CD4-positive, alpha-beta T cell treated with Interleukin-10 for 1 hour (primary cell): Measurements from ENCODE around the gene MFSD1.

Experiments
- DNase-seq: peaks from one replicate; pipeline ENCODE4 v3.0.0-alpha.2; 2020

The MFSD1 gene, protein sequence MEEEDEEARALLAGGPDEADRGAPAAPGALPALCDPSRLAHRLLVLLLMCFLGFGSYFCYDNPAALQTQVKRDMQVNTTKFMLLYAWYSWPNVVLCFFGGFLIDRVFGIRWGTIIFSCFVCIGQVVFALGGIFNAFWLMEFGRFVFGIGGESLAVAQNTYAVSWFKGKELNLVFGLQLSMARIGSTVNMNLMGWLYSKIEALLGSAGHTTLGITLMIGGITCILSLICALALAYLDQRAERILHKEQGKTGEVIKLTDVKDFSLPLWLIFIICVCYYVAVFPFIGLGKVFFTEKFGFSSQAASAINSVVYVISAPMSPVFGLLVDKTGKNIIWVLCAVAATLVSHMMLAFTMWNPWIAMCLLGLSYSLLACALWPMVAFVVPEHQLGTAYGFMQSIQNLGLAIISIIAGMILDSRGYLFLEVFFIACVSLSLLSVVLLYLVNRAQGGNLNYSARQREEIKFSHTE

DNA sequence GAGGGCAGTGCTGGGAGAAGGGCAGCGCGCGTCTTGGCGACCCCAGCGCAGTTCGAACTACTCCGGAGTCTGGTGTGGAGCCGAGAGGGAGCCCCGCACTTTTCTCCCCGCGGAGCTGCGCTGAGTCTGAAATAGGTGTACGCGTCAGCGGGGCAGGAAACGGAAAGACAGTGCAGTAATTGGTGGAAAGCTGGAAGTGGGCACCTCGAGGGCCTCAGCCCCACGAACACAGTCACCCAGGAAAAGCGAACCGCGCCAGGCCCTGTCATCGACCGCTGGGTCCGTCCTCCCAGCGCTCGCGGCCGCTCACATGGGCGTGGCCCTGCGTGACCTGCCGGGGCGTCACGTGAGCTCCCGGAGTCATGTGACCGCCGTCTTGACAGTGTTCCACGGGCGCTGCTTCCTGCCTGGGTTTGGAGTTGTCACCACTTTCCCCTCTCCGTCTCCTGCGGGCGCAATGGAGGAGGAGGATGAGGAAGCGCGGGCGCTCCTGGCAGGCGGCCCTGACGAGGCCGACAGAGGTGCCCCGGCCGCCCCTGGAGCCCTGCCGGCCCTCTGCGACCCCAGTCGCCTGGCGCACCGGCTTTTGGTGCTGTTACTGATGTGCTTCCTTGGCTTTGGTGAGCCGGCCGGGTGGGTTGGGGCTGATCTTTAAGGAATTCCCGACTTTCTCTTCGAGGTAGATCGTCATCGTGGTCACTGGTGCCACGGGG is at the start of gene MFSD1:
TSS of gene MFSD1 (plus strand) at position 359 of the 713 bp plus-strand sequence. CDS start at position 458, 99 bp downstream.
- DNase-seq: peak; percentile 89

DNA sequence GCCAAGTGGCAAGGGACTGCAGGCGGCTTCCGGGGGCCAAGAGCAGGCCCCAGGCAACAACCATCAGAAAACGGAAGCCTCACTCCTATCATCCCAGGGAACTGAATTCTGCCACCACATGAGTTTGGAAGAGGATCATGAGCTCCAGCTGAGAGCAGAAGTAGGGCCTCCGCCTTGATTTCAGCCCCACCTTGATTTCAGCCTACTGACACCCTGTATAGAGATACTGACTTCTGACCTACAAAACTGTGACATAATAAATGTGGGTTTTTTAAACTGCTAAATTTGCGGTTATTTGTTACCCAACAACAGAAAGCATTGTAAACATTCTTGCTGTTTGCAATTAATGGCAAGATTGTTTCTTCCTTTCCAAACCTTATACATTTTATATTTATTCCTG is 48.0 kb upstream of the MFSD1 start:
- no peak for DNase-seq

DNA sequence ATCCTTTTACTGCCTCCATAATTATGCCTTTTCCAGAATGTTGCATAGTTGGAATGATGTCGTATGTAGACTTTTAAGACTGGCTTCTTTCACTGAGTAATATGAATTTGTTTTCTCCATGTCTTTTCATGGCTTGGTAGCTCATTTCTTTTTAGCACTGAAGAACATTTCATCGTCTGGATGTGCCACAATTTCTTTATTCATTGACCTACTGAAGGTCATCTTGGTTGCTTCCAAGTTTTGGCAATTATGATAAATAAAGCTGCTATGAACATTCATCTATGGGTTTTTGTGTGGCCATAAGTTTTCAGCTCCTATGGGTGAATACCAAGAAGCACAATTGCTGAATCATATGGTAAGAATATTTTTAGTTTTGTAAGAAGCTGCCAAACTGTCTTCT is 46.4 kb upstream of the MFSD1 start:
- DNase-seq: no peak

DNA sequence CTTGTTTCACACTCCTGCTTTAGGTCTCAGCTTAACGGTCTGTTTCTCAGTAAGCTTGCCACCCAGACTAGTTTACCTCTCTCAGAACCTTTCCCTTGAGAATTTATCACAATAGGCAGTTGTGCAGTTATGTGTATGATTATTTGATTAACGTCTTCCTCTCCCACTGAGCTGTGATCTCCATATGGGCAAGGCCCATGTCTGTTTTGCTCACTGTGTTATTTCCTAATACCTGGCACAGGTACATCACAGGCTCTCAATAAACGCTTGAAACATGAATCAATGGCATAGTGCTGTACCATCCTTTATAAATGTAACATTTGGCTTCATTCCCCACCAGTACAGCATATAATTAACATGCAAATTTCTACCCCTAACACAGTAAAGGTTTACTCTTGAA is 40.5 kb upstream of the MFSD1 start:
- no peak for DNase-seq

DNA sequence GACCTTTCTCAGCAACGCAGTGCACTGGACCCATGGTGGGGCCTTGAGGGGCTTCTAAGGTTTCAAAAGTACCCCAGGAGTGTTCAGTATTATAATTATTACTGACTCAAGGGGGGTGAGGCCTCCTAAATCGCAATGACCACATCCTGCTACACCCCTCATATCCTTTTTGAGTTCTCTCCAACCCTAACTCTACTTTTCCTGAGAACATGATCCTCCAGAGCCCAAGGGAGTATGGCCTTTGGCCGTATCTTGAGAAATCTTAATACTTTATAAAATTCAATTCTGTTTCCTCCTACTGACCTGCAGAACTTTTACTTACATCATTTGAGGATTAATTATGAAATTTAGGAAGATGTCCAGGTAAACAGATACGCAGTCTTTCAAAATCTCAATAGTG is 39.2 kb upstream of the MFSD1 start:
- no peak for DNase-seq

DNA sequence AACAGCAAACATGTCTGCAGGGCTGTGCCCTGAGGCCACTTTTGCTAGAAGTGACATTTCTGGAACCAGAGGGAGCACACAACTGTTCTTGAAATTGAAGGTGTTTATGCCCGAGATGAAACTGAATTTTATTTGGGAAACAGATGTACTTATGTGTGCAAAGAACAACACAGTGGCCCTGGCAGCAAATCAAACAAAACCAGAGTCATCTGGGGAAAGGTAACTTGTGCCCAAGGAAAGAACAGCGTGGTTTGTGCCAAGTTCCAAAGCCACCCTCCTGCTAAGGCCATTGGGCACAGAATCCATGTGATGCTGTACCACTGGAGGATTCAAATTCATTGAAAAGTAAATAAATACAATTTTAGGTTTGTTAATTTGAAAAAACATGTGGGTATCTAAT is 38.4 kb upstream of the MFSD1 start:
- no peak for DNase-seq

DNA sequence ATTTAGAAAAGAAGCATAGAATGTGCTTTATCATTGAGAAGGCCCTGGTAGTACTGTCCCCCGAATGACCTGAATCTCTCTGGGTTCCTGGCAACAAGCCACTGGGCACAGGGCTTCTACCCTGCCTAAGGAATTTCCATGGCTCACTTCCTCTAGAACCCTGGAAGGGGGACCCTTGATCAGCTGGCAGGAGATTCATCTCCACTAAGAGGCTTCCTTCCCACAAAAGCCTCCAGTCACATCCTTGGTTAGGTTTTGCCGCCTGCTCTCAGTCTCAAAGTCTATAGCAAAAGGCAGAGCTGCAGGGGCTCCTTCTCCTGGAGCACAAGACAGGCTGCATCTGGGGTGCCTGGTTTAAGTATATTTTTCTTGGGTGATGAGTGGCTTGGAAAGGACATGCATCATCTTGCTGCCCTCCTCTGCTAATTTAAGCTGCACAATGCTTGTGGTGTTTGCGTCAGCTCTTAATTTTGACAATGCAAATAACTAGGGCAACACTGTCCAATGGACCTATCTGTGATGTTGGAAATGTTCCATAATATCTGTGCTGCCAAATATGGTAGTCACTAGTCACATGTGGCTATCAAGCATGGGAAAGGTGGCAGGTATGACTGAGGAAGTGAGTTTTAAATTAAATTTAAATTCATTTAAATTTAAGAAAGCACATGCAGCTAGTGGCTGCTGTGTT is 36.2 kb upstream of the MFSD1 start:
- DNase-seq: no peak

DNA sequence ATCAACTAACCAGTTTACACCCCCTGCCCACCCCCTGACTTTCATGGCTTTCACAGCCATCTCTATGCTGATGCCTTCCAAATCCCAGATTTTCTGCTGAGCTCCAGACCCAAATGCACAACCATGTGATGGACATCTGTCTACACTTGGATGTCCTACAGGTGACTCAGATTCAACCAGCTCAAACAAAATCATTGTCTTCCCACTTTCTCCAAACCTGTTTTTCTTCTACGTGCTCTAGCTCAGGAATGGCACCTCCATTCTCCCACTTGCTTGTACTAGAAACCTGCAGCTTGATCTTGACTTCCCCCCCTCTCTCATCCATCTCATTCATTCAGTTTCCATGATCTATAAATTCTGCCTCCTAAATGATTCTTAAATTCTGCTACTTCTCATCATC is 35.5 kb upstream of the MFSD1 start:
- DNase-seq: no peak

DNA sequence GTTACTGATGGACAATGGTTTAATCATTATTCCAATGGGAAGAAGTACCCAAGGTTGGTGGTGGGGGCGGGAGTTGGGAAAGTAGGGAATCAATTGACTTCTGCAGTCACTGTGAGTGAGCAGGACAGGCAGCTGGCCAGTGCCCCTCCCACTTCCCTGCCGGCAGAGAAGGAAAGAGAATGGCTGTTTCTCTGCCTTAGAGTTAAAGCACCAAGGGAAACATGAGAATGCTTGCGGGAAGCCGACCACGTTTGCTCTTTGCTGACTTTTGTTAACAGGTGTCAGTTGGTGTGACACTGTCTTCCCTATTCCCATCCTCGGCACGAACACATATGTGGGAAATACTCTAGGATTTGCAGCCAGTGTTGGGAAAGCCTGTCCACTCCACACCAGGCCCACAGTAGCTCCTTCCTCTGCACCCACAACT is 33.5 kb upstream of the MFSD1 start:
- DNase-seq: no peak

DNA sequence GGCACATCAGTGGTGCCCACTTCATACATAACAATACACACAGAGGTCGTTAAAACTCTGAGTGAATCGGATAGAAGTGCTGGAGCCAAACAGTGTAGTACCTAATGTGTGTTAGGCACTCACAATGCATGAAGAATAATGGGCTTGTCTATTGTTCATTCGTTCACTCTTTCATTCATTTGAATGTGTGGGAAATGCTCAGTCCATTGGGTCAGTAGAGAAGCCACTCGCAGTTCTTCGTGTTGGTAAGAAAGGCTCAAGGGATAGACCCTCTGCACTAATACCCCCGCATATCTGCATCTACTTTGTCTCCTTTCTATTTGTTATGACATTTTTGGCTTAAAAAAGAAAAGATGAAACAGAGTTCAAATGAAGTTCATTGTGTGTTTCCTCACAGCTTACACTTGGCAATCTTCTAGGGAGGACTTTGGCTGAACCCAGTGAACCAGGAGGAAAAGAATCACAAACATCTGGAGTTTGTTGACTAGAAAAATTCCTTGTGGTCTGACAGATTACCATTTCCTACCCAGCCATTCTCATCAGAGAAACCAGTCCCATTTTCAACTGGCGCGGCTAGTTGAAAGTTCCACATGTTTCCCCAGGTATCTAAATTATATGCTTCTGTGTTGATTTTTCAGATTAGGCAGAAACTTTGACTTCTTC is 32.8 kb upstream of the MFSD1 start:
- DNase-seq: no peak

DNA sequence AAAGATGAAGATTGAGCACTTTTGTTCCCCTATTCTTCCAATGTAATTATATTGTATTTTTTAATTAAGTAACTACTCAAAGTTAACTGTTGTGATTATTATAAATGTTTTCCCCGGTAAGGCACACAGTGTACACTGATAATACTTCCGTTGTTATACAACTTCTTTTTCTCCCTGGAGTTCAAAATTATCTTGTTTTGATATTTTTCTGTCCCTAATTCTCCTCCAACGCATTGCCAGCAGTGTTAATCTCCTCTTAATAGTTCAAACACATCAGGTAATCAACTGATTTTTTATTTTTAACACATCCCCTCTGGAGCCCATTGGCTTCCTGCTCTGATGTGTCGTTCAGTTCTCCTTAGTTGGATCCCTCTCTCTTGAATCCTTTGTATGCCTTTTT is 32.3 kb upstream of the MFSD1 start:
- DNase-seq: no peak

DNA sequence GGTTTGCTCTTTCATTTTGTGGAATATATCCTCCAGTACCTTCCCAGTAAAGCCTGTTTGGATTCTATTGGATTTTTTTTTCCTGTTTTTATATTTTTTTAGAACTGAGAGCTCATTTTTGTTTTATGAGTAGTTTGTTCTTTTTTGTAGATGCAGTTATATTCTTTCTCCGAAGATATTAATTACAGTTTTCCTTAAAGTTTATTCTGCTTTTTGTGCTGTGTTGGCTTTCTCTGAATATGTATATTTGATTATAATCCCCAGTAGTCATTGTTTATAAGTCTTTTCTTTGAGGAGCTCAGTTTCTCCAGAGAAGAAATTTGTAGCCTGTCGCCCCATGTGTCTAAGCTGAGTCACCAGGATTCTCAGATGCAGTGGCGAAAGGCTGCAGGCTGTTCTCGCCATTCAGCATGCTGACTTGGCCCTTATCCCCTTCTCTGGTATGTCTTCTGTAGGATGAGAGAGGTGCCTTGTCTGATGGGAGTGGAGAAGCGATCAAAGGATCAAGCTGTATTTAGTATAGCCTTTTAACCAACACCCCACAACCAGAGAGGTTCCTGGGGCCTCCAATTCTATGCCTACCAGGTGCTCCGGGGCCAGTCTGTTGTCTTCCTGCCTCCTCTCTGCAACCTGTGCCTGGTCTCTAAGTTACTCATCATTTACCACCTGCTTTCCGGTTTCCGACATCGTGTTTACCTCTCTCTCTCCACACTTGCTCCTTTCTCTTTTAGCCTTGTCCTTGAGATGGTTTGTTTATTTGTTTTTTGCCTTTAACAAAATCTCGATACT is 31.7 kb upstream of the MFSD1 start:
- no peak for DNase-seq

DNA sequence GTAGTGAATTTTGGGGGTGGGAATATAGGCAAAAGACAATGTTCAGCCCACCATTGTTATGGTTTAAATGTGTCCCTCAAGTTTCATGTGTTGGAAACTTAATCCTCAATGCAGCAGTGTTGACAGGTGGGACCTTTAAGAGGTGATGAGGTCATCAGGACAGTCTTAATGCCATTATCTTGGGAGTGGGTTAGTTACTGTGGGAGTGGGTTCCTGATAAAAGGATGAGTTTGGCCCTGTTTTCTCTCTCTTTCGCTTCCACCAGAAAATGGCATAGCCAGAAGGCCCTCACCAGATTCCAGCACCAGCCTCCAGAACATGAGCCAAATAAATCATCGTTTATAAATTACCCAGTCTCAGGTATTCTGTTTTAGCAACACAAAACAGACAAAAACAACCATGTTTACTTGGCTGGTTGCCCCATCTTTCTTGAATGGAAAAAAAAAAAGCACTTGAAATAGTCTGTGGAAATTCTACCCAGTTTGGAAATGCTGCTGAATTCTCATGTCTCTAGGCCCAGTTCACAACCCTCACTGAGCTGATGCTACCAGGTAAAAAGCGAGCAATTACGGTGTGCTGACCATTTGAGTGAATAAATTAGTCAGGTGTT is 31.0 kb upstream of the MFSD1 start:
- DNase-seq: no peak

DNA sequence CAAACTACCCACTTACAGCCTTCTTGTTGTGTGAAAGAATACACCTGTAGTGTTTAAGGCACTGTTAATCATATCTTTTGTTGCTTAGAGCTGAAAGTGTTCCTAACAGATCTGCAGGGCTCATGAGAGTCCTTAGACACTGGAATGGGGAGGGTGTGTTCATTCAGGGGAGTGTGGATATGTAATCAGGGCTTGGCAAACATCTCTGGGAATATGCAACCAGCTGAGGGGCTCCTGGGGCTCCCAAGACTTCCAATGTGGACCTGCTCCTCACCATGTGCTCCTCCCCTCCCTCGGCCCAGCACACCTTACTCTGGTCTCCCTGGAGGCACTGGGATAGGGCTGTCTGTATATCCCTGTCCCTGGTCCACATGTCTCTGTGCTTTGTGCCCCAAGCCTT is 30.3 kb upstream of the MFSD1 start:
- no peak for DNase-seq

DNA sequence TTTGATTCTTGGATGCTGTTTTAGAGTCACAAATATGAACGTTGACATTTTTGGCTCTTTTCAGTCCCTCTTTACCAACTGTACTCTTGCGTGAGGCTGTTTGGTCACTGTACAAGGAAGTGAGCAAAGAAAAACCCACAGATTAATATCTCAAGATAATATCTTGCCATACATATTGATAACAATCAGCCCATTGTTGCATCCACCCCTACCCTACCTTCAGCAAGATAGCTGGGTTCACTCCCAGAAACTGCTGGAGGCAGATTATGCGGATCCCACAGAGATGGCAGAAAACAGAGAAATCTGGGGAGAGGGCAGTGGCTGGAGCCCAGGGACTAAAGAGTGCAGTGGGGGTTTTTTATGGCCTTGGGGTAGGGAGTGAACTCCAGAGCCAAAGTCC is 29.9 kb upstream of the MFSD1 start:
- DNase-seq: no peak

DNA sequence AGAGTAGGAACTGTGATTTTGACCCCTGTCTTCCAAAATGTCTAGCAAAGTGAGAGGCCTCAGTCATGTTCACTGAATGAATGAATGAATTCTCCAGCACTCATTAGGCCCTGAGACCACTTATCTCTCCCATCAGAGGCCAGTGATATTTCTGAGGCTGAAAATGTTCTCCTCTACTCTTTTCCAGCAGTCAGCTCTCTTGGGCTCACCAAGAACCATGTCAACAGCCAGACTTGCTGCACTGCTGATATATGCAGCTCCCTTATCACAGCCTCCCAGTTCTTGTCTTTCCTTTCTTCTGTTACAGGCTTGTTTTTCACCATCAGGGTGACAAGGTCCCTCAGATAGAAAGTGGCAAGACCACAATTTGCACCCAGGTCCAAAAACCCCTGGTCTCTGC is 28.7 kb upstream of the MFSD1 start:
- DNase-seq: no peak

DNA sequence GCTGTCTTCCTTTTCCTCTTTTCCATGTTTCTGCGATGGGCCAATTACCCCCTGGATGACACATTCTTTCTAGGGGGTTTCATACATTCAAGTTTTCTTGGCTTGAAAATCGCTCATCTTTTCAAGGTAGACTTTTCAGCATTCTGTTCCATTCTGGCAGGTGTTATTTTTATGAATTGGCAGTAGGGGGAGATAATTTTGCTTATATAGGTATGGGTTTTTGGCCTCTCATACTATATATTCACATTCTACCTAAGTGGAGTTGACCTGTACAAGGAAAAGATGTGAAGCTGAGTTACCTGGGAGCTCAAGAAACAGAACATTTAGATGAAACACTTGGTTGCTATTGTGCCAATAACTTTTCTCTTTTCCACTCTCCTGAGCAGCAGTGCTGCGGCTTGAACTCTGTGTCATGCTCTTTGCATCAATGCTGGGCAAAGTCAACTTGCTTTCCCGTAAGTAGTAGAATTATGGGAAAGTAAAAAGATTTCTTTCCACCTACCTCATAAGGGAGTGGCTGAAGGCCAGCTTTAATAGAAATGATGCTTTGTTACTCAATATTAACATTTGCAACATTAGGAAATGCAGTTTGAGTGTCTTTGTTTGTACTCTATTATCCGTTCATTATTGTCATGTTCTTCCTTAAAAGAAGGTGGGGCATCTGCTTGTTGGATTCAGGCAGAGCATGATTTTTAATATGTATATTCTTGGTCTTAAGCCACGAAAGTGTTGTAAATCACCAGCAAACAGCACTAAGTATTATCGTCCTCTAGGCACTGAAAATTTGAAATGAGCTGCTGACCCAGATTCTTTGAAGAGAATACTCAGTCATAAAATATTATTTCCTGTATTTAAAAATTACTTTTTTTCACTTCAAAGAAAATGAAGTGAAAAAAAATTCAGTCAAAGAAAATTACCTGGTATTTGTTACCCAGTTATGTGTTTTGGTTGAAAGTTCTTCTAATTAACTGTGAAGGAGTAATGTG is 27.7 kb upstream of the MFSD1 start:
- DNase-seq: no peak

DNA sequence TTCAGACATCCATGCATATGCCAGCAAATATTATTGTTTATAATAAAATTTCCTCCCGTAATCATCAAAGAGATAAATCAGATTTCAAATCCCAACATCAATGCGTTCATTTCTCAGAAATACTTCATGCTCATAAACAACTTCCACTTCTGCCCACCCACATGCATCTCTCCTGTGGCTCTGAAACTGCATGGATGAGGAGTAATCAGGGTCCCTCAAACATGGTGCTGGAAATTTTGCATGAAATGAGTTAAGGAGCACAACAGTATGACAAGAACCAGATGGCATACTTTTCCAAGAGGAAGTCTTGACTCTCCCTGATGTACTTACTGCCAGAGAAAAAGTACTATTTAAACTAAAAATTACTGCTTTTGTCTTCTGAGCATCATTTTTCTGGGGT is 26.9 kb upstream of the MFSD1 start:
- DNase-seq: no peak

DNA sequence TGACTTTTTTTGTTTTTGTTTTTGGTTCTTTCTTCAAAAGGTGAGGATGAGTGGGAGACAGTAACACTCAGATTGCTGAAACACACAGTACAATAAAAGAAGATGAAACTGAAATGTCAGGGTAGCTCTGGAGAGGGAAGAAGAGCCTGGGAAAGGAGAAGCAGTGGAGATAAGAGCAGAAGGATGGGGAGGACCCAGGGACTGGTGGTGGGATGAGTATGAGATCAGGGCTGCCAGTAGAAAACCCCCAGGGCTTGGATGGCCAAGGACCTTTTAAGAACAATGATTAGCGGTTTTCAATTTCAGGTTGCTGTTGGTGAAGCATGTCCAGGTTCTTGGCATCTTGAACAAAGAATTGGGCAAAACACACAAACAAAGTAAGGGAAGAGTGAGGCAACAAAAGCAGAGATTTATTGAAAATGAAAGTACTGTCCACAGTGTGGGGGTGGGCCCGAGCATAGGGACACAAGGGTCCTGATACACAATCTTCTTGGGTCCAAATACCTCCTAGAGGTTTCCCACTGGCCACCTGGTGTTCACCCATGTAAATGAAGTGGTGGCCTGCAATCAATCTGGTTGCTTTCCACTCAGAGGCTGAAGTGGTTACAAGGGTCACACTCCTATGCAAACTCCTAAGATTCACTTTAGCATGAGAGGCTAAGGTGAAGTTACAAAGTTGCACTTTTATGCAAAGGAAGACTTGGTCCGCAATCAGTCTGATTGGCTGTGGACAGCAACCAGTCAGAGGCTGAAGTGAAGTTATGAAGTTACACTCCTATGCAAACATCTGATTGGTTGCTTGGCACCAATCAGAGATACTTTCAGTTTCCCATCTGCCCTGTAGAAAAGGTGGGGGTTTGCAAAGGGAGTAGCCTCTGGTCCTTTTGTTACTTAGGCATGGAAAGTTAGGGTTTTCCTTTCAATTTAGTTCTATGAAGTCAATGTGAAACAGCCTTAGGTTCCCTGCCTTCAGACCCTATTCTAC is 26.1 kb upstream of the MFSD1 start:
- no peak for DNase-seq
